GM12891 (cell line): ENCODE data around the gene SEMA3A.

Experiments
- POLR2A ChIP-seq: IDR thresholded peaks from 2 replicates; pipeline ENCODE4 v1.6.1; 2011; ENCODE audit warnings: low read depth, low read length, control low read depth
- POLR2AphosphoS5 ChIP-seq: IDR thresholded peaks from 2 replicates; pipeline ENCODE4 v1.6.1; 2011; ENCODE audit warnings: low read depth, low read length, control low read depth
- TAF1 ChIP-seq: IDR thresholded peaks from 2 replicates; pipeline ENCODE4 v1.6.1; 2011; ENCODE audit warnings: low read depth, low read length, control low read depth

DNA sequence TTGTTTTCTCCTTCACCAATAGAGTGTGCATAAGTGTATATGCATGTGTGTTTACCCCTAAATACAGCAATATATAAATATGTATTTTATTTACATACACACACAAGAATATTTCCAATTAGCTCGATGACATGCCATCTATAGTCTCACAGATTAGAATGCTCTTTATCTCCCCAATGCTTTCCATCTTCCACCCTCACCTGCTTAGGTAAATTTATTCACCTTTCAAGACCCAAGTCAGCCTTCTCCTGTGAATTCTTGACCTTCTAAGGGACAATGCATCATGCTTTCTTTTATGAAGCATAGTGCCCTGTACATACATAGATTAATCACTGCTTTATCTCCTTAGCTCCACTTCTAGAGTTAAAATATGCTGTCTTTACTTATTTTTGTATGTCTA, 49.7 kb downstream of the SEMA3A start:
- TF ChIP-seq POLR2AphosphoS5, result no peak
- no peak for TF ChIP-seq TAF1
- no peak for TF ChIP-seq POLR2A
